Retinal pigment epithelial cell (primary cell): ENCODE data around the gene TBC1D32.
A peak's percentile ranks its signal among the peaks of the same experiment; 100 is the strongest.
"Not testable (repeated sequence)": the region's sequence is repeated elsewhere in the genome, so short reads cannot be mapped to it uniquely, and the experiment has no call there.

ENCODE experiments used
- DNase-seq: peaks from one replicate; pipeline ENCODE4 v3.0.0-alpha.2; 2010; ENCODE audit warnings: low read depth
- H3K4me3 ChIP-seq: 2 replicates; pipeline ENCODE4 v1.5.1; 2011; ENCODE audit warnings: mild to moderate bottlenecking, low read length, control low read depth, moderate library complexity
- CTCF ChIP-seq: conservative IDR thresholded peaks from 2 replicates; pipeline ENCODE4 v1.5.1; 2011; ENCODE audit warnings: low read depth, low read length, control low read depth, inconsistent platforms

Gene TBC1D32

GRCh38 chr6:121090492-121090891 is 243.8 kb downstream of the TBC1D32 start:
- no peak for DNase-seq
- TF ChIP-seq CTCF, result no peak
- no peak overlapping the region for H3K4me3 ChIP-seq

- no peak overlapping the region for H3K4me3 ChIP-seq
Observed at GRCh38 chr6:121086876-121087275, 247.4 kb downstream of the TBC1D32 start.

GRCh38 chr6:121076119-121076518 is 258.2 kb downstream of the TBC1D32 start:
- no peak for DNase-seq
- no peak for TF ChIP-seq CTCF
- no peak overlapping the region for H3K4me3 ChIP-seq

More at GRCh38 chr6:121086876-121087275, 247.4 kb downstream of the TBC1D32 start:
- no peak for TF ChIP-seq CTCF
- peak; percentile 54 for DNase-seq

GRCh38 chr6:121068749-121069148 is 265.5 kb downstream of the TBC1D32 start:
- not testable (repeated sequence) for DNase-seq

GRCh38 chr6:121067381-121067780 is 266.9 kb downstream of the TBC1D32 start:
- DNase-seq, result no peak
- no peak overlapping the region for H3K4me3 ChIP-seq
- no peak for TF ChIP-seq CTCF

More at GRCh38 chr6:121068749-121069148, 265.5 kb downstream of the TBC1D32 start:
- not testable (repeated sequence) for H3K4me3 ChIP-seq

GRCh38 chr6:121064345-121064744 is 269.9 kb downstream of the TBC1D32 start:
- no peak for TF ChIP-seq CTCF
- DNase-seq, result no peak
- no peak overlapping the region for H3K4me3 ChIP-seq

GRCh38 chr6:121055572-121056163 is 278.6 kb downstream of the TBC1D32 start:
- no peak for DNase-seq
- no peak overlapping the region for H3K4me3 ChIP-seq
- peak; percentile 71 for TF ChIP-seq CTCF

- H3K4me3 ChIP-seq, DNase-seq: not testable (repeated sequence)
Observed at GRCh38 chr6:121048593-121048992, 285.7 kb downstream of the TBC1D32 start.

GRCh38 chr6:121044905-121045304 is 289.4 kb downstream of the TBC1D32 start:
- not testable (repeated sequence) for DNase-seq, H3K4me3 ChIP-seq

GRCh38 chr6:121043706-121044105 is 290.6 kb downstream of the TBC1D32 start:
- not testable (repeated sequence) for DNase-seq, H3K4me3 ChIP-seq

GRCh38 chr6:121043211-121043610 is 291.1 kb downstream of the TBC1D32 start:
- not testable (repeated sequence) for H3K4me3 ChIP-seq, DNase-seq
